HCT116 (cell line): ENCODE data around the gene YIPF3.

ENCODE experiments used
- EZH2 ChIP-seq: fragments of 200-600 bp; sonication (generic); IDR thresholded peaks from 2 replicates; pipeline ENCODE4 v1.6.1; 2017; ENCODE audit warnings: antibody characterized with exemption, mixed run types
- EZH2phosphoT487 ChIP-seq: fragments of 200-600 bp; IDR thresholded peaks from 2 replicates; pipeline ENCODE4 v1.6.1; 2018; ENCODE audit warnings: antibody characterized with exemption, borderline replicate concordance
- FOSL1 ChIP-seq: IDR thresholded peaks from 2 replicates; pipeline ENCODE4 v1.6.1; 2012; ENCODE audit warnings: low read depth
- JUND ChIP-seq: IDR thresholded peaks from 2 replicates; pipeline ENCODE4 v1.6.1; 2012
- POLR2A ChIP-seq: IDR thresholded peaks from 2 replicates; pipeline ENCODE4 v1.7.0; 2011; ENCODE audit warnings: borderline replicate concordance; ENCODE audit not compliant: insufficient read depth, insufficient read length; ENCODE audit errors: extremely low read depth
- RAD21 ChIP-seq: IDR thresholded peaks from 2 replicates; pipeline ENCODE4 v1.6.1; 2012; ENCODE audit warnings: low read depth, mild to moderate bottlenecking
- YY1 ChIP-seq: IDR thresholded peaks from 2 replicates; pipeline ENCODE4 v1.6.1; 2011; ENCODE audit warnings: low read length, low read depth, moderate library complexity, mild to moderate bottlenecking; ENCODE audit not compliant: insufficient replicate concordance; ENCODE audit errors: extremely low read depth
- ZNF274 ChIP-seq: fragments of 200-500 bp; sonication (Bioruptor generic); IDR thresholded peaks from 2 replicates; pipeline ENCODE4 v1.6.1; 2014; ENCODE audit warnings: mild to moderate bottlenecking, low read depth, low read length, inconsistent platforms
- TF ChIP-seq, protein P1 (sequence below), 3 experiments: fragments of 200-600 bp in 1 of 3; sonication (generic) in 1 of 3; IDR thresholded peaks in 2 of 3; conservative IDR thresholded peaks in 1 of 3; 2 replicates each; pipeline ENCODE4 v1.5.1; 2012 to 2017; ENCODE audit warnings: low read depth in 2 of 3, low read length in 2 of 3, antibody characterized with exemption in 1 of 3, borderline replicate concordance in 1 of 3, control low read depth in 1 of 3, mild to moderate bottlenecking in 1 of 3, mixed read lengths in 1 of 3, mixed run types in 1 of 3, moderate library complexity in 1 of 3; ENCODE audit not compliant: insufficient read depth in 1 of 3
- TF ChIP-seq, protein P2 (sequence below): IDR thresholded peaks from 2 replicates; pipeline ENCODE4 v1.6.1; 2012; ENCODE audit warnings: low read depth
- TF ChIP-seq, protein P3 (sequence below): IDR thresholded peaks from 2 replicates; pipeline ENCODE4 v1.6.1; 2011; ENCODE audit warnings: mild to moderate bottlenecking, low read length, moderate library complexity; ENCODE audit not compliant: insufficient replicate concordance; ENCODE audit errors: extremely low read depth
- TF ChIP-seq, protein P4 (sequence below): IDR thresholded peaks from 2 replicates; pipeline ENCODE4 v1.6.1; 2012

DNA sequence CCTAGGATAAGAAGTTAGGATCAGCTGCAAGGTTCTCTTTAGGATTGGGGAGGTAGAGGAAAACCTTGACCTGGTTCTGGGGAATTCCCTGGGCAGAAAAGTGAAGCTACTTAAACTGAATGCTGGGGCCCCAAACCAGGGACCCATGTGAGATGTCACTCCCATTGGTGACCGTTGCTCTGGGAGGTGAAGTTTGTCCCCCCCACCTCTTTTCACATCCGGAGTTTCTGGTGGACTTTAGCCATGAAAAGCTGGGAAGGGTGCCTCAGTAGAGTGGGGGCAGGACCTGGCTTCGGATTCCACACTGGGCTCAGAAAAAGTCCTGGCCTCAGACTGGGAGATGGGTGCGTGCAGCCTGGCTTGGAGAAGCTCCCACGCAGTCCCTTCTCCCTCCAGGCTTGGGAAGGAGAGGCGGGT is 26.2 kb downstream of the YIPF3 start:
- TF ChIP-seq POLR2A, result no peak
- TF ChIP-seq, protein P1, sequence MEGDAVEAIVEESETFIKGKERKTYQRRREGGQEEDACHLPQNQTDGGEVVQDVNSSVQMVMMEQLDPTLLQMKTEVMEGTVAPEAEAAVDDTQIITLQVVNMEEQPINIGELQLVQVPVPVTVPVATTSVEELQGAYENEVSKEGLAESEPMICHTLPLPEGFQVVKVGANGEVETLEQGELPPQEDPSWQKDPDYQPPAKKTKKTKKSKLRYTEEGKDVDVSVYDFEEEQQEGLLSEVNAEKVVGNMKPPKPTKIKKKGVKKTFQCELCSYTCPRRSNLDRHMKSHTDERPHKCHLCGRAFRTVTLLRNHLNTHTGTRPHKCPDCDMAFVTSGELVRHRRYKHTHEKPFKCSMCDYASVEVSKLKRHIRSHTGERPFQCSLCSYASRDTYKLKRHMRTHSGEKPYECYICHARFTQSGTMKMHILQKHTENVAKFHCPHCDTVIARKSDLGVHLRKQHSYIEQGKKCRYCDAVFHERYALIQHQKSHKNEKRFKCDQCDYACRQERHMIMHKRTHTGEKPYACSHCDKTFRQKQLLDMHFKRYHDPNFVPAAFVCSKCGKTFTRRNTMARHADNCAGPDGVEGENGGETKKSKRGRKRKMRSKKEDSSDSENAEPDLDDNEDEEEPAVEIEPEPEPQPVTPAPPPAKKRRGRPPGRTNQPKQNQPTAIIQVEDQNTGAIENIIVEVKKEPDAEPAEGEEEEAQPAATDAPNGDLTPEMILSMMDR (IDR thresholded peaks at IDR 0.05 in 2 of 3, conservative IDR thresholded peaks at IDR 0.05 in 1 of 3; ENCODE audit: borderline replicate concordance in 1 of 3, insufficient read depth in 1 of 3, low read depth in 2 of 3, low read length in 2 of 3), result no peak
- TF ChIP-seq JUND, result no peak
- TF ChIP-seq YY1, result no peak
- TF ChIP-seq EZH2, result no peak
- no peak for TF ChIP-seq FOSL1
- no peak for TF ChIP-seq EZH2phosphoT487
- no peak for TF ChIP-seq ZNF274
- TF ChIP-seq RAD21, result no peak
- TF ChIP-seq, protein P2, sequence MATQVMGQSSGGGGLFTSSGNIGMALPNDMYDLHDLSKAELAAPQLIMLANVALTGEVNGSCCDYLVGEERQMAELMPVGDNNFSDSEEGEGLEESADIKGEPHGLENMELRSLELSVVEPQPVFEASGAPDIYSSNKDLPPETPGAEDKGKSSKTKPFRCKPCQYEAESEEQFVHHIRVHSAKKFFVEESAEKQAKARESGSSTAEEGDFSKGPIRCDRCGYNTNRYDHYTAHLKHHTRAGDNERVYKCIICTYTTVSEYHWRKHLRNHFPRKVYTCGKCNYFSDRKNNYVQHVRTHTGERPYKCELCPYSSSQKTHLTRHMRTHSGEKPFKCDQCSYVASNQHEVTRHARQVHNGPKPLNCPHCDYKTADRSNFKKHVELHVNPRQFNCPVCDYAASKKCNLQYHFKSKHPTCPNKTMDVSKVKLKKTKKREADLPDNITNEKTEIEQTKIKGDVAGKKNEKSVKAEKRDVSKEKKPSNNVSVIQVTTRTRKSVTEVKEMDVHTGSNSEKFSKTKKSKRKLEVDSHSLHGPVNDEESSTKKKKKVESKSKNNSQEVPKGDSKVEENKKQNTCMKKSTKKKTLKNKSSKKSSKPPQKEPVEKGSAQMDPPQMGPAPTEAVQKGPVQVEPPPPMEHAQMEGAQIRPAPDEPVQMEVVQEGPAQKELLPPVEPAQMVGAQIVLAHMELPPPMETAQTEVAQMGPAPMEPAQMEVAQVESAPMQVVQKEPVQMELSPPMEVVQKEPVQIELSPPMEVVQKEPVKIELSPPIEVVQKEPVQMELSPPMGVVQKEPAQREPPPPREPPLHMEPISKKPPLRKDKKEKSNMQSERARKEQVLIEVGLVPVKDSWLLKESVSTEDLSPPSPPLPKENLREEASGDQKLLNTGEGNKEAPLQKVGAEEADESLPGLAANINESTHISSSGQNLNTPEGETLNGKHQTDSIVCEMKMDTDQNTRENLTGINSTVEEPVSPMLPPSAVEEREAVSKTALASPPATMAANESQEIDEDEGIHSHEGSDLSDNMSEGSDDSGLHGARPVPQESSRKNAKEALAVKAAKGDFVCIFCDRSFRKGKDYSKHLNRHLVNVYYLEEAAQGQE, result no peak
- TF ChIP-seq, protein P3, sequence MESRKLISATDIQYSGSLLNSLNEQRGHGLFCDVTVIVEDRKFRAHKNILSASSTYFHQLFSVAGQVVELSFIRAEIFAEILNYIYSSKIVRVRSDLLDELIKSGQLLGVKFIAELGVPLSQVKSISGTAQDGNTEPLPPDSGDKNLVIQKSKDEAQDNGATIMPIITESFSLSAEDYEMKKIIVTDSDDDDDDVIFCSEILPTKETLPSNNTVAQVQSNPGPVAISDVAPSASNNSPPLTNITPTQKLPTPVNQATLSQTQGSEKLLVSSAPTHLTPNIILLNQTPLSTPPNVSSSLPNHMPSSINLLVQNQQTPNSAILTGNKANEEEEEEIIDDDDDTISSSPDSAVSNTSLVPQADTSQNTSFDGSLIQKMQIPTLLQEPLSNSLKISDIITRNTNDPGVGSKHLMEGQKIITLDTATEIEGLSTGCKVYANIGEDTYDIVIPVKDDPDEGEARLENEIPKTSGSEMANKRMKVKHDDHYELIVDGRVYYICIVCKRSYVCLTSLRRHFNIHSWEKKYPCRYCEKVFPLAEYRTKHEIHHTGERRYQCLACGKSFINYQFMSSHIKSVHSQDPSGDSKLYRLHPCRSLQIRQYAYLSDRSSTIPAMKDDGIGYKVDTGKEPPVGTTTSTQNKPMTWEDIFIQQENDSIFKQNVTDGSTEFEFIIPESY, result no peak
- TF ChIP-seq, protein P4, sequence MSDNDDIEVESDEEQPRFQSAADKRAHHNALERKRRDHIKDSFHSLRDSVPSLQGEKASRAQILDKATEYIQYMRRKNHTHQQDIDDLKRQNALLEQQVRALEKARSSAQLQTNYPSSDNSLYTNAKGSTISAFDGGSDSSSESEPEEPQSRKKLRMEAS, result no peak
